Activated CD4-positive, alpha-beta memory T cell treated with anti-CD3 and anti-CD28 coated beads for 36 hours (primary cell): ENCODE results near the gene KIF21B. TPM values are rescaled to one million over a fixed set of nuclear protein-coding genes. Genes with fewer than 3 reads are reported as not detected.

Source experiments
- CTCF ChIA-PET: fragments of 350-600 bp; sonication (Branson Sonifier 250); formaldehyde crosslinking; loops from one replicate; lab custom pipeline; 2021; ENCODE audit warnings: antibody characterized with exemption, inconsistent platforms; lab: Charles Lee
- POLR2A ChIA-PET: fragments of 350-600 bp; sonication (Branson Sonifier 250); formaldehyde crosslinking; loops from one replicate; lab custom pipeline; 2021; ENCODE audit warnings: antibody characterized with exemption; lab: Charles Lee
- DNase-seq: peaks from one replicate; pipeline ENCODE4 v3.0.0-alpha.2; 2020
- H3K27ac Mint-ChIP-seq: one replicate; pipeline ENCODE4 v1.8.0; 2021; ENCODE audit warnings: mixed read lengths
- H3K27me3 Mint-ChIP-seq: one replicate; pipeline ENCODE4 v1.8.0; 2021; ENCODE audit warnings: mixed read lengths
- H3K36me3 Mint-ChIP-seq: one replicate; pipeline ENCODE4 v1.8.0; 2021; ENCODE audit warnings: mixed read lengths
- H3K4me1 Mint-ChIP-seq: one replicate; pipeline ENCODE4 v1.8.0; 2021; ENCODE audit warnings: low read depth, mixed read lengths
- H3K4me3 Mint-ChIP-seq: one replicate; pipeline ENCODE4 v1.8.0; 2021; ENCODE audit warnings: mild to moderate bottlenecking, mixed read lengths
- H3K9me3 Mint-ChIP-seq: one replicate; pipeline ENCODE4 v1.8.0; 2021; ENCODE audit warnings: mixed read lengths
- intact Hi-C: fragments of 100-400 bp; cut with micrococcal nuclease; formaldehyde crosslinking; loops from one replicate; pipeline ENCODE4 v1.15.1; 2023
- total RNA-seq, 2 experiments: library from RNA; stranded (reverse); gene quantifications; one replicate each; pipeline ENCODE4 v1.2.3, GENCODE V29; 2021

Gene KIF21B
- total RNA-seq, 2 experiments from 2014 or later = 56.6 to 58.7 TPM

DNA sequence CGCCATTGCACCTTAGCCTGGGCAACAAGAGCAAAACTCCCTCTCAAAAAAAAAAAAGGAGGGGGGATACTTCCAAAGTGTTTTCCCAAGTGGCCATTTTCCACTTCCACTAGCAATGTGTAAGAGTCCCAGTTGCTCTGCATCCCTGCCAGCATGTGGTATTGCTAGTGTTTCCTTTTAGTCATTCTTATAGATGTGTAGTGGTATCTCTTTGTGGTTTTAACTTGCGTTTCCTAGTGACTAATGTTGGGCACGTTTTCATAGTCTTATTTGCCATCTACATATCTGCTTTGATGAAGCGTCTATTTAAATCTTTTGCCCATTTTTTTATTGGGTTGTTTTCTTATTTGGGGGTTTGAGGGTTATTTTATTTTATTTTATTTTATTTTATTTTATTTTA, 97.7 kb downstream of the KIF21B start:
- Mint-ChIP-seq H3K4me1 (peaks cover 5% of the 10 kb centered on the region), H3K9me3 (peaks cover under 1% of the 10 kb centered on the region), H3K36me3 (no peaks in the 10 kb centered on the region), H3K27ac (no peak overlapping the region), H3K4me3 (no peak overlapping the region), H3K27me3 (peaks cover 17% of the 10 kb centered on the region)
- ChIA-PET POLR2A (interaction anchor here (0.7 kb wide), 1 partner anchor 18 kb away, joined by 3 read pairs; no protein-coding TSS in a partner anchor), CTCF (no interaction called here)
- DNase-seq = peak; percentile 35
- intact Hi-C loops = loop anchor here (1.0 to 5.0 kb wide), 3 partner anchors 20 to 59 kb away; no protein-coding TSS in a partner anchor

GRCh38 chr1:200923601-200924000, 99.9 kb downstream of the KIF21B start:
- CTCF ChIA-PET = interaction anchor here (1.5 kb wide), 1 partner anchor 48 kb away, joined by 6 read pairs; no protein-coding TSS in a partner anchor
- peaks cover 12% of the 10 kb centered on the region for H3K27me3 Mint-ChIP-seq
- H3K4me1 Mint-ChIP-seq = peaks cover 2% of the 10 kb centered on the region

GRCh38 chr1:200922406-200922805, 101.1 kb downstream of the KIF21B start:
- H3K27ac Mint-ChIP-seq = no peak overlapping the region
- H3K4me3 Mint-ChIP-seq = no peak overlapping the region
- no peak for DNase-seq
- peaks cover 6% of the 10 kb centered on the region for H3K27me3 Mint-ChIP-seq
- intact Hi-C loops = no loop called here
- no peaks in the 10 kb centered on the region for H3K9me3 Mint-ChIP-seq
- H3K36me3 Mint-ChIP-seq = no peaks in the 10 kb centered on the region
- H3K4me1 Mint-ChIP-seq = peaks cover 2% of the 10 kb centered on the region
- POLR2A ChIA-PET = no interaction called here
- CTCF ChIA-PET = no interaction called here

More at GRCh38 chr1:200923601-200924000, 99.9 kb downstream of the KIF21B start:
- no peak overlapping the region for H3K27ac Mint-ChIP-seq
- no peak for DNase-seq
- POLR2A ChIA-PET = no interaction called here
- H3K4me3 Mint-ChIP-seq = no peak overlapping the region
- no peaks in the 10 kb centered on the region for H3K36me3 Mint-ChIP-seq
- no peaks in the 10 kb centered on the region for H3K9me3 Mint-ChIP-seq
- intact Hi-C loops = no loop called here

GRCh38 chr1:200921571-200922110, 101.9 kb downstream of the KIF21B start:
- no peak for DNase-seq
- POLR2A ChIA-PET = no interaction called here

More at GRCh38 chr1:200921571-200922110, 101.9 kb downstream of the KIF21B start:
- Mint-ChIP-seq H3K4me3 (no peak overlapping the region), H3K36me3 (no peaks in the 10 kb centered on the region), H3K27me3 (peaks cover 4% of the 10 kb centered on the region), H3K4me1 (peaks cover 2% of the 10 kb centered on the region), H3K27ac (no peak overlapping the region), H3K9me3 (no peaks in the 10 kb centered on the region)
- intact Hi-C loops = no loop called here
- CTCF ChIA-PET = no interaction called here

Other genes with a start within 250 kb of the KIF21B start
- gene GPR25, start 150.7 kb downstream of the KIF21B start, total RNA-seq = not detected
- not detected for gene INAVA, start 128.8 kb downstream of the KIF21B start, total RNA-seq
- gene CACNA1S, start 88.7 kb upstream of the KIF21B start, total RNA-seq = not detected
- not detected for gene ASCL5, start 103.5 kb upstream of the KIF21B start, total RNA-seq
- gene TMEM9, start 130.8 kb upstream of the KIF21B start, total RNA-seq = 10 to 100 TPM; 21.7 to 22.5 TPM
- not detected for gene IGFN1, start 167.1 kb upstream of the KIF21B start, total RNA-seq